Sigmoid colon (tissue), 4 donors: ENCODE measurements around the gene NDEL1.

Experiments
- EP300 ChIP-seq, 4 donors: sonication (generic); formaldehyde crosslinking; IDR thresholded peaks; one replicate each; pipeline ENCODE4 v1.6.1; 2017; ENCODE audit warnings: antibody characterized with exemption in 4 of 4
- TF ChIP-seq, protein P1 (sequence below), 4 experiments: fragments of 450-650 bp in 3 of 4; fragments of 200-600 bp in 1 of 4; IDR thresholded peaks; one replicate each; pipeline ENCODE4 v1.5.1; 2016 to 2019; ENCODE audit warnings: antibody characterized with exemption in 4 of 4, mild to moderate bottlenecking in 3 of 4, moderate library complexity in 2 of 4

DNA sequence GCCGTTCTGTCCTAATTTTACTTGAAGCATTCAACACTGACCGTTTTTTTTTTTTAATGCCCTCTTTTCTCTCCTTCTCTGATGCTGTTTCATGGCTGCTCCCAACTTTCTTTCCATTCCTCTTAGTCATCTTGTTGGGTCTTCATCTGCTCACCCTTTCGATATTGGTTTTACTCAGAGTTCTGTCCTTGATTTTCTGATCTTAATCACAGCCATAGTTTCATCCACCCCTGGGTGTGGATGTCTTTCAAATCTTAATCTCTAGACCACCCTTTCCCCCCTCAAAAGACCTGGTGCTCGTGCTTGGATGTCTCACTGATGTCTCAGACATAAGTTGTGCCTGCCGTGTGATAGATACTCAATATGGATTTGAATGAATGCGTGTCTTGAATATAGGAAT is 22.4 kb downstream of the NDEL1 start:
- TF ChIP-seq, protein P1, sequence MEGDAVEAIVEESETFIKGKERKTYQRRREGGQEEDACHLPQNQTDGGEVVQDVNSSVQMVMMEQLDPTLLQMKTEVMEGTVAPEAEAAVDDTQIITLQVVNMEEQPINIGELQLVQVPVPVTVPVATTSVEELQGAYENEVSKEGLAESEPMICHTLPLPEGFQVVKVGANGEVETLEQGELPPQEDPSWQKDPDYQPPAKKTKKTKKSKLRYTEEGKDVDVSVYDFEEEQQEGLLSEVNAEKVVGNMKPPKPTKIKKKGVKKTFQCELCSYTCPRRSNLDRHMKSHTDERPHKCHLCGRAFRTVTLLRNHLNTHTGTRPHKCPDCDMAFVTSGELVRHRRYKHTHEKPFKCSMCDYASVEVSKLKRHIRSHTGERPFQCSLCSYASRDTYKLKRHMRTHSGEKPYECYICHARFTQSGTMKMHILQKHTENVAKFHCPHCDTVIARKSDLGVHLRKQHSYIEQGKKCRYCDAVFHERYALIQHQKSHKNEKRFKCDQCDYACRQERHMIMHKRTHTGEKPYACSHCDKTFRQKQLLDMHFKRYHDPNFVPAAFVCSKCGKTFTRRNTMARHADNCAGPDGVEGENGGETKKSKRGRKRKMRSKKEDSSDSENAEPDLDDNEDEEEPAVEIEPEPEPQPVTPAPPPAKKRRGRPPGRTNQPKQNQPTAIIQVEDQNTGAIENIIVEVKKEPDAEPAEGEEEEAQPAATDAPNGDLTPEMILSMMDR (IDR thresholded peaks at IDR 0.05): no peak
- no peak for TF ChIP-seq EP300 (IDR thresholded peaks at IDR 0.05)
